GM10248 (cell line): ENCODE data around the gene KCNG2.

Source experiments
- CTCF ChIA-PET: fragments of 300-600 bp; sonication (Branson Sonifier 250); formaldehyde crosslinking; extraction: SDS; loops from one replicate; lab custom pipeline; 2021; ENCODE audit warnings: antibody characterized with exemption; lab: Yijun Ruan, JAX
- POLR2A ChIA-PET: fragments of 350-650 bp; sonication (Branson Sonifier 250); formaldehyde crosslinking; extraction: SDS; loops from one replicate; lab custom pipeline; 2020; ENCODE audit warnings: antibody characterized with exemption; lab: Yijun Ruan, JAX
- DNase-seq: peaks from one replicate; pipeline ENCODE4 v3.0.0; 2012; ENCODE audit errors: extremely low spot score
- TF ChIP-seq, protein P1 (sequence below): IDR thresholded peaks from 2 replicates; pipeline ENCODE4 v1.5.1; 2012; ENCODE audit warnings: mild to moderate bottlenecking, low read depth; ENCODE audit errors: extremely low read depth, missing control alignments, control extremely low read depth

Gene KCNG2

DNA sequence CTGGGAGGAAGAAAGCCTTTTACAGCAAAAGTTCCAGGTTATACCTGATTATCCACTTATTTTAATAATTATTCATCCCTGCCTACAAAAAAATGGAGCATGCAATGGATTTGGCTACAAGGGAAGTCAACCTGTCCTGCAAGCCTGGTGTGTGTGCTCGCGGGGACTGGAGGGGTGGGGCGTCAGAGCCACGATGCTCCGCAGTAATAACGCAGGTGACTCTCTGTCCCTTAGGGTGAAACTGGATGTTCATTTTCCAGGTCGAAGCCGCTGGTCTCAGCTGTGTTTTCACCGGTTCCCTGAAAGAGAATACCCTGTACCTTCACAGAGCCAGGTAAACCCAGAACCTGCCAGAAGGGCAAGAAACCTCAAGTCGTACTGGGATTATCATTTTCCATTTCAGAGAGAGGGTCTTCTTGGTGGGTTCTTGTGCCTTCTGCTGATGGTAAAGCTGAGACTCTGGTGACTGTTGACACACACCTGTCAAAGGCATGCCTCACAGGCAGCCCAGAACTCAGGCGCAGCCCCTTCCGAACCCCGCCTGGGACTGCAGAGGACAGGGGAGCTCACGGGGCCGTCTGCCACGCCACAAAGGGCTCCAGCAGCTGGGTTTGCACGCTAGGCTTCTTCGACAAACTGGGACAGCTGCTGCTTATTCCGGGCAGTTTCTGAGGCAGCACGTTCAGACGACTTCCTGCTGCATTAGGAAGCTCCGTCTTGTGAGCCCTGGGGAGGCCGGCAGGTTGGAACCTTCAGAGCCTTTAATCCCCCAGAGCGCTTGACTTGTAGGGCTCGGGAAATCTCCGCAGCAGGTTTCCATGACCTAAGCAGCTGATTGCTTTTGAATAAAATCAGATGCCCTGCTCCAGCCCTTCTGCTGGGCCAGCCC, 58.6 kb downstream of the KCNG2 start:
- CTCF ChIA-PET = interaction anchor here (1.3 kb wide), 1 partner anchor 36 kb away, joined by 3 read pairs; no protein-coding TSS in a partner anchor
- DNase-seq = peak; percentile 60
- TF ChIP-seq, protein P1, sequence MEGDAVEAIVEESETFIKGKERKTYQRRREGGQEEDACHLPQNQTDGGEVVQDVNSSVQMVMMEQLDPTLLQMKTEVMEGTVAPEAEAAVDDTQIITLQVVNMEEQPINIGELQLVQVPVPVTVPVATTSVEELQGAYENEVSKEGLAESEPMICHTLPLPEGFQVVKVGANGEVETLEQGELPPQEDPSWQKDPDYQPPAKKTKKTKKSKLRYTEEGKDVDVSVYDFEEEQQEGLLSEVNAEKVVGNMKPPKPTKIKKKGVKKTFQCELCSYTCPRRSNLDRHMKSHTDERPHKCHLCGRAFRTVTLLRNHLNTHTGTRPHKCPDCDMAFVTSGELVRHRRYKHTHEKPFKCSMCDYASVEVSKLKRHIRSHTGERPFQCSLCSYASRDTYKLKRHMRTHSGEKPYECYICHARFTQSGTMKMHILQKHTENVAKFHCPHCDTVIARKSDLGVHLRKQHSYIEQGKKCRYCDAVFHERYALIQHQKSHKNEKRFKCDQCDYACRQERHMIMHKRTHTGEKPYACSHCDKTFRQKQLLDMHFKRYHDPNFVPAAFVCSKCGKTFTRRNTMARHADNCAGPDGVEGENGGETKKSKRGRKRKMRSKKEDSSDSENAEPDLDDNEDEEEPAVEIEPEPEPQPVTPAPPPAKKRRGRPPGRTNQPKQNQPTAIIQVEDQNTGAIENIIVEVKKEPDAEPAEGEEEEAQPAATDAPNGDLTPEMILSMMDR = no peak
- POLR2A ChIA-PET = no interaction called here

DNA sequence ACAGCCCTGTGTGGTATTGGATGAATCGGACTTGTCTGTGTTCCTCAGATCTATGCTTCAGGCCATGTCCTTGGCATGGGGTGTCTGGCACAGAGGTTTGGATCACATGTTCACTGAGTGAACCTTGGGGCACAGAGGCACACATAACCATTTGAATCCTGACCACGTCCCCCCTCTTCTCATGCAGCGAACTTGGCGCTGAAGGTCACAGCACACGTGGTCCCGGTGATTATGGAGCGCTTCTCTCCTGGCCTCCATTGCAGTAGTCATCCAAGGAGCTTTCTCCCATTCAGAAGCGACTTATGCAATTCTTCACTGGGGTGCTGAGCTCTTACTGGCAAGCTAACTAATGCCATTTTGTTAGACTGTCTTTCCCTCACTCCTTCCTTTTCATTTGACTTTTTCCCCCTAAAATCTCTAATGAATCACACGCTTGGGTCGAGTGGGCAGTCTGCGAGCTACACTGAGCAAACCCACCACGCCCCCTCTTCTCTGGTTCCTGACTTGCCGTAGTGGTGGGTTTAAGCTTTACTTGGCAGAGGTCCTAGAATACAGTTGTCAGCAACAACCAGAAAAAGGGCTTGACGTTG, 59.4 kb downstream of the KCNG2 start:
- CTCF ChIA-PET = interaction anchor here (0.8 kb wide), 1 partner anchor 15 kb away, joined by 3 read pairs; no protein-coding TSS in a partner anchor
- POLR2A ChIA-PET = no interaction called here
- no peak for DNase-seq
- TF ChIP-seq, protein P1 = no peak

DNA sequence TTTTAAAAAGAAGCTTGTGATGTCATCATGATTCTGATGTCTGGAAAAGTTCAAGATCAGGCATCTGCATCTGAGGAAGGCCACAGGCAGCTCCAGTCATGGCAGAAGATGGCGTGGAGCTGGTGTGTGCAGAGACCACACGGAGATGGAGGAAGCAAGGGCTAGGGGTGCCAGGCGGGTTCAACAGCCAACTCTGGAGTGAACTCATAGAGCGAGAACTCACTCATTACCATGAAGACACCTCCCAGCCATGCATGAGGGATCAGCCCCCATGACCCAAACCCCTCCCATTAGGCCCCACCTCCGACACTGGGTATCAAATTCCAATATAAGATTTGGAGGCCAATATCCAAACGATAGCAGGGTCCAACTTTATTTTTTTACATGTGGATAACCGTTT, 61.6 kb downstream of the KCNG2 start:
- POLR2A ChIA-PET = no interaction called here
- TF ChIP-seq, protein P1 = no peak
- CTCF ChIA-PET = interaction anchor here (1.1 kb wide), 1 partner anchor 8 kb away, joined by 3 read pairs; no protein-coding TSS in a partner anchor
- DNase-seq = no peak

DNA sequence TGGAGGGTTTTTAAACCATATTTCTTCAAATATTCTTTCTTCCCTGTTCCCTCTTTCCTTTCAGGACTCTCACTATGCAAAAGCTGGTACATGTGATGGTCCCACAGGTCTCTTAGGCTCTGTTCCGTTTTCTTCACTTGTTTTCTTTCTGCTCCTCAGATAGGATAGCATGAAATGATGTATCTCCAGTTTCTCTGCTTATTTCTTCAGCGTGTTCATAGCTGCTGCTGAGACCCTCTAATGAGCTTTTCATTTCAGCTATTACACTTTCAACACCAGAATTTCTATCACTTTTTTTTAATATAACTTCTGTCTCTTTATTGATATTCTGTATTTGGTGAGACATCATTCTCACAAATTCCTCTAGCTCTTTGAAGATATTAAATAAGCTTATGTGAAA, 63.9 kb downstream of the KCNG2 start:
- TF ChIP-seq, protein P1 = no peak
- ChIA-PET POLR2A (no interaction called here), CTCF (no interaction called here)
- DNase-seq = no peak

DNA sequence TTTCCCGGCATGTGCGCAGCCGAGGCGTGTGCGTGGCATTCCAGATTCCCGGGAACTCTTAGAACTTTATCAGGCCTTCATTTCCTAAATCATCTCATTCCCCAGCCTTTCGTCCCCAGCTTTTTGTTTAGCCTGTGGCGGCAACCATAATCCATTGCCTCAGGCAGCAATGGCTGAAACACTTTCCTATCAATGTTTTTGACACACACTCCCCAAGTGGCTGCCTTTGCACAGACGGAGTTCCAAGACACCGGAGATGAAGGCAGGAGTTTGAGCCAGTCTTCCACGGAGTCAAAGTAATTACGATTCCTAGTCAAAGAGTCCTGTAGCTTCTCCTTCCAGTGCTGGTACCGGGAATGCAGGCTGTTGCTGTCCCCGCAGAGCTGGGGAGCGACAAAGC, 64.8 kb downstream of the KCNG2 start:
- ChIA-PET POLR2A (no interaction called here), CTCF (interaction anchor here (1.0 kb wide), 1 partner anchor 11 kb away, joined by 3 read pairs; no protein-coding TSS in a partner anchor)
- TF ChIP-seq, protein P1 = no peak
- DNase-seq = no peak

DNA sequence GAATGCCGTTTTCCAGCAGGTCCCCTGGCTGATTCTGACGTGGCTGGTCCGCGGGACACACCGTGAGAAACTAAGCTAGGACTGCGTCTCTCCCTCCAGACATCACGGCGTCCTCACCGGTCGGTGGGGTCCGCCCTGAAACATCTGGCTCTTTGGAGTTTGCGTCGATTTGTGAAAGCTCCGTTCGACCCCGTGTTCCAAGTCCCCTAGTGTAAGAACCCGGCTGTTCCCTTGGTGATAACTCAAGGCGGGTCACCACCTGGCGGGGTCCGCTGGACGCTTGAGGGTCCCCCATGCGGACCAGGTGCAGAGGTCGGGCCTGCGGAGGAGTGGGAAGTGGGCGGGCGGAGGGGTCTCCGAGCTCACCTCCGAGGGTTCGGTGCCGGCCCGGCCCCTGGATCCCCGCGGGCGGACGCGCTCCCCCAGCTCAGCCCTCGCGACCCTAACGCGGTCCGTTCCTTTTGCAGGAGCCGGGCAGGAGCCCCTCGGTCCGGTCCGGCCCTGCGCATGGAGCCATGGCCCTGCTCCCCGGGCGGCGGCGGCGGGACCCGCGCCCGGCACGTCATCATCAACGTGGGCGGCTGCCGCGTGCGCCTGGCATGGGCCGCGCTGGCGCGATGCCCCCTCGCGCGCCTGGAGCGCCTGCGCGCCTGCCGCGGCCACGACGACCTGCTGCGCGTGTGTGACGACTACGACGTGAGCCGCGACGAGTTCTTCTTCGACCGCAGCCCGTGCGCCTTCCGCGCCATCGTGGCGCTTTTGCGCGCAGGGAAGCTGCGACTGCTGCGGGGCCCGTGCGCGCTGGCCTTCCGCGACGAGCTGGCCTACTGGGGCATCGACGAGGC, 65.6 kb downstream of the KCNG2 start:
- CTCF ChIA-PET = interaction anchor here (1.0 kb wide), 1 partner anchor 10 kb away, joined by 3 read pairs; no protein-coding TSS in a partner anchor
- TF ChIP-seq, protein P1 = no peak

More for the DNA sequence above, 65.6 kb downstream of the KCNG2 start:
- no peak for DNase-seq
- POLR2A ChIA-PET = no interaction called here
